ENCODE measurements around the gene GBP4. TPM values are rescaled to one million over a fixed set of nuclear protein-coding genes. Genes with fewer than 3 reads are reported as not detected.

The GBP4 gene
- total and polyA plus RNA-seq, 4 donors: 4.1 to 8.1 (median 5.8) TPM

DNA sequence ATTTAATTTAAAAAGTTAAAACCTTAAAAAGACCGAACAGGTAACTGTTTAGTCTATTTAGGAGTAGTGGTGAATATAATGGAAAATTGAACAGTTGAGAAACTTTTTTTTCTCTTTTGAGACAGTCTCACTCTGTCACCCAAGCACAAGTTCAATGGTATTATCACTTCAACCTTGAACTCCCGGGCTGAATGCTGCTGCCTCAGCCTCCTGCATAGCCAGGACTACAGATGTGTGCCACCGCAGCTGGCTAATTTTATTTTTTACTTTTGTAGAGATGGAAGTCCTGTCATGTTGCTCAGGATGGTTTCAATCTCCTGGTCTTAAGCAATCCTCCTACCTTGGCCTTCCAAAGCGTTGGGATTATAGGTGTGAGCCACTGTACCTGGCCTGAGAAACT lies 56.6 kb downstream of the GBP4 start (continued):
- TF ChIP-seq RXRA (IDR thresholded peaks at IDR 0.05) (no peak), GABPA (IDR thresholded peaks at IDR 0.05 in 1 of 2, conservative IDR thresholded peaks at IDR 0.05 in 1 of 2) (no peak)

DNA sequence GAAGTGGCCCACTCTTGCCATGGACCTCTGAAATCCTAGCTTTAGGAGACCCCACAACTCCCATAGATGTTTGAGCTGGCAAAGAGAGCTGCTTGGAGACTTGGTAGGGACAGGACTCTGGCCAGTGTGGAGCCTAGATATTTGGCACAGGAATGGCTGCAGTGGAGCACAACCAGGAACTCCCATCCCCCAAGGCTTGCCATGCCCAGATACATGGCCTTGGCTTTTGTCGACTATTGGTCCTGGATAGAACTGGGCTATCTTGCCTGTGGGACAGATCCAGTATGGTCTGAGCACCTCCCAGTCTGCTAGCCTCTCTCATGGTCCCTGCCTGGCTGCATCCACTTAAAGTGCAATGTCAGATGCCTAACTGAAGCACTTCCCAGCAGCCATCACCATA lies 65.0 kb downstream of the GBP4 start:
- Histone ChIP-seq H3K9ac (ENCODE audit: low read depth in 1 of 2, low read length in 2 of 2) (no peak overlapping the region), H3K36me3 (ENCODE audit: control insufficient read depth in 4 of 4, insufficient read depth in 3 of 4, low read depth in 1 of 4, low read length in 3 of 4) (peaks cover 0 to 21% (median 16%) of the 10 kb centered on the region in 4 donors), H3K4me1 (ENCODE audit: control insufficient read depth in 4 of 4, insufficient read depth in 4 of 4, low read length in 3 of 4) (peaks cover 0 to 11% (median 9%) of the 10 kb centered on the region in 4 donors), H3K27ac (ENCODE audit: low read depth in 1 of 2, low read length in 2 of 2) (no peak overlapping the region), H3K27me3 (ENCODE audit: control insufficient read depth in 4 of 4, insufficient read depth in 4 of 4, low read length in 3 of 4) (no peaks in the 10 kb centered on the region), H3K4me3 (ENCODE audit: low read depth in 1 of 3, low read length in 3 of 3) (no peak overlapping the region), H3K9me3 (ENCODE audit: control insufficient read depth in 4 of 4, low read length in 3 of 4) (no peaks in the 10 kb centered on the region)
- WGBS: 42% methylated on average over 1 of the region's 1 CpG
- TF ChIP-seq, protein P1, sequence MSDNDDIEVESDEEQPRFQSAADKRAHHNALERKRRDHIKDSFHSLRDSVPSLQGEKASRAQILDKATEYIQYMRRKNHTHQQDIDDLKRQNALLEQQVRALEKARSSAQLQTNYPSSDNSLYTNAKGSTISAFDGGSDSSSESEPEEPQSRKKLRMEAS (IDR thresholded peaks at IDR 0.05): no peak
- TF ChIP-seq HNF4A (conservative IDR thresholded peaks at IDR 0.05): no peak
- no peak for TF ChIP-seq EGR1 (IDR thresholded peaks at IDR 0.05; ENCODE audit: low read depth in 2 of 2)
- TF ChIP-seq, protein P2, sequence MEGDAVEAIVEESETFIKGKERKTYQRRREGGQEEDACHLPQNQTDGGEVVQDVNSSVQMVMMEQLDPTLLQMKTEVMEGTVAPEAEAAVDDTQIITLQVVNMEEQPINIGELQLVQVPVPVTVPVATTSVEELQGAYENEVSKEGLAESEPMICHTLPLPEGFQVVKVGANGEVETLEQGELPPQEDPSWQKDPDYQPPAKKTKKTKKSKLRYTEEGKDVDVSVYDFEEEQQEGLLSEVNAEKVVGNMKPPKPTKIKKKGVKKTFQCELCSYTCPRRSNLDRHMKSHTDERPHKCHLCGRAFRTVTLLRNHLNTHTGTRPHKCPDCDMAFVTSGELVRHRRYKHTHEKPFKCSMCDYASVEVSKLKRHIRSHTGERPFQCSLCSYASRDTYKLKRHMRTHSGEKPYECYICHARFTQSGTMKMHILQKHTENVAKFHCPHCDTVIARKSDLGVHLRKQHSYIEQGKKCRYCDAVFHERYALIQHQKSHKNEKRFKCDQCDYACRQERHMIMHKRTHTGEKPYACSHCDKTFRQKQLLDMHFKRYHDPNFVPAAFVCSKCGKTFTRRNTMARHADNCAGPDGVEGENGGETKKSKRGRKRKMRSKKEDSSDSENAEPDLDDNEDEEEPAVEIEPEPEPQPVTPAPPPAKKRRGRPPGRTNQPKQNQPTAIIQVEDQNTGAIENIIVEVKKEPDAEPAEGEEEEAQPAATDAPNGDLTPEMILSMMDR (IDR thresholded peaks at IDR 0.05; ENCODE audit: low read depth, low read length, missing input control): no peak
- no peak for DNase-seq (ENCODE audit: low spot score)

Other genes starting within 250 kb of the GBP4 start
- 10 to 100 TPM in 1 of 2 donors, 1 to 10 TPM in 1; 9.4 to 12.0 TPM for gene KYAT3, start 206.3 kb downstream of the GBP4 start, total RNA-seq
- gene KYAT3, start 206.3 kb downstream of the GBP4 start, polyA plus RNA-seq: 10 to 100 TPM in 1 of 2 donors, 1 to 10 TPM in 1; 9.0 to 12.0 TPM
- 10 to 100 TPM in 1 of 2 donors, 1 to 10 TPM in 1; 5.8 to 11.2 TPM for gene RBMXL1, start 206.3 kb downstream of the GBP4 start, total RNA-seq
- gene RBMXL1, start 206.3 kb downstream of the GBP4 start, polyA plus RNA-seq: 1 to 10 TPM; 3.4 to 7.2 TPM
- gene GBP3, start 176.1 kb downstream of the GBP4 start, total RNA-seq: 1 to 10 TPM; 2.0 to 8.8 TPM
- 1 to 10 TPM; 3.8 to 5.1 TPM for gene GBP3, start 176.1 kb downstream of the GBP4 start, polyA plus RNA-seq
- gene GBP1, start 133.7 kb downstream of the GBP4 start, total RNA-seq: 10 to 100 TPM in 1 of 2 donors, 1 to 10 TPM in 1; 9.1 to 23.5 TPM
- 10 to 100 TPM; 16.6 to 72.6 TPM for gene GBP1, start 133.7 kb downstream of the GBP4 start, polyA plus RNA-seq
- 10 to 100 TPM in 1 of 2 donors, 1 to 10 TPM in 1; 7.4 to 18.2 TPM for gene GBP2, start 72.8 kb downstream of the GBP4 start, total RNA-seq
- gene GBP2, start 72.8 kb downstream of the GBP4 start, polyA plus RNA-seq: 10 to 100 TPM; 10.4 to 17.9 TPM
- 10 to 100 TPM in 1 of 2 donors, under 1 TPM in 1; 0.89 to 27.8 TPM for gene GBP7, start 22.9 kb downstream of the GBP4 start, total RNA-seq
- gene GBP7, start 22.9 kb downstream of the GBP4 start, polyA plus RNA-seq: 10 to 100 TPM in 1 of 2 donors, 1 to 10 TPM in 1; 7.6 to 26.0 TPM
- gene GBP5, start 73.9 kb upstream of the GBP4 start, total RNA-seq: 1 to 10 TPM; 1.9 to 3.8 TPM
- 1 to 10 TPM in 1 of 2 donors, under 1 TPM in 1; 0.78 to 1.5 TPM for gene GBP5, start 73.9 kb upstream of the GBP4 start, polyA plus RNA-seq
- under 1 TPM in 1 of 2 donors, not detected in 1; 0.08 TPM for gene GBP6, start 165.1 kb upstream of the GBP4 start, total RNA-seq
- under 1 TPM in 1 of 2 donors, not detected in 1; 0.05 TPM for gene GBP6, start 165.1 kb upstream of the GBP4 start, polyA plus RNA-seq